Gastroesophageal sphincter (tissue), 4 donors: ENCODE data around the gene ITGB5. TPM values are rescaled to one million over a fixed set of nuclear protein-coding genes. Genes with fewer than 3 reads are reported as not detected.

Experiments used
- ATAC-seq: fragments of 150-250 bp; one replicate; pipeline ENCODE4 v1.9.1; 2016; ENCODE audit warnings: mild to moderate bottlenecking, moderate library complexity
- H3K27ac ChIP-seq, 4 donors: fragments of 200-600 bp; sonication (generic) in 3 of 4; 1 replicate in 3 of 4; 2 replicates in 1 of 4; pipeline ENCODE4 v1.5.1; 2016 to 2019
- H3K27me3 ChIP-seq: fragments of 200-600 bp; sonication (generic); one replicate; pipeline ENCODE4 v1.5.1; 2019
- H3K36me3 ChIP-seq, 2 donors: fragments of 200-600 bp; sonication (generic); one replicate each; pipeline ENCODE4 v1.5.1; 2019; ENCODE audit warnings: control low read depth in 1 of 2
- H3K4me1 ChIP-seq, 3 donors: fragments of 200-600 bp; sonication (generic); 1 replicate in 2 of 3; 2 replicates in 1 of 3; pipeline ENCODE4 v1.5.1; 2016 to 2019; ENCODE audit warnings: control low read depth in 2 of 3
- H3K4me3 ChIP-seq, 2 donors: fragments of 200-600 bp; sonication (generic); one replicate each; pipeline ENCODE4 v1.5.1; 2019; ENCODE audit warnings: mild to moderate bottlenecking in 1 of 2, moderate library complexity in 1 of 2
- H3K9me3 ChIP-seq, 3 donors: fragments of 200-600 bp; sonication (generic); one replicate each; pipeline ENCODE4 v1.5.1; 2017 to 2019; ENCODE audit warnings: control low read depth in 2 of 3
- CTCF ChIP-seq, 4 experiments: fragments of 200-600 bp in 2 of 4; fragments of 450-650 bp in 2 of 4; sonication (generic) in 1 of 4; IDR thresholded peaks; one replicate each; pipeline ENCODE4 v1.5.1; 2017 to 2019; ENCODE audit warnings: antibody characterized with exemption in 4 of 4, mild to moderate bottlenecking in 2 of 4, moderate library complexity in 2 of 4
- EP300 ChIP-seq: sonication (generic); formaldehyde crosslinking; IDR thresholded peaks from one replicate; pipeline ENCODE4 v1.6.1; 2017; ENCODE audit warnings: antibody characterized with exemption, mild to moderate bottlenecking
- POLR2A ChIP-seq, 2 donors: fragments of 450-650 bp; IDR thresholded peaks; one replicate each; pipeline ENCODE4 v1.6.1; 2017; ENCODE audit warnings: antibody characterized with exemption in 2 of 2, mild to moderate bottlenecking in 2 of 2, moderate library complexity in 1 of 2
- POLR2AphosphoS5 ChIP-seq: sonication (generic); formaldehyde crosslinking; IDR thresholded peaks from one replicate; pipeline ENCODE4 v1.6.1; 2017; ENCODE audit warnings: antibody characterized with exemption
- WGBS, 2 donors: methylation state at CpG; one replicate each; pipeline ENCODE4 v1.1.5; 2018; ENCODE audit warnings: low coverage in 1 of 2; 5-methylcytosine and 5-hydroxymethylcytosine counted together
- total RNA-seq, 4 donors: library from RNA; depleted of rRNA; stranded (reverse); fragments of >200 nt; gene quantifications; one replicate each; pipeline ENCODE4 v1.1.0, GENCODE V29; 2016

Gene ITGB5
- total RNA-seq, 4 donors from 2014 or later: 125 to 312 (median 151) TPM

DNA sequence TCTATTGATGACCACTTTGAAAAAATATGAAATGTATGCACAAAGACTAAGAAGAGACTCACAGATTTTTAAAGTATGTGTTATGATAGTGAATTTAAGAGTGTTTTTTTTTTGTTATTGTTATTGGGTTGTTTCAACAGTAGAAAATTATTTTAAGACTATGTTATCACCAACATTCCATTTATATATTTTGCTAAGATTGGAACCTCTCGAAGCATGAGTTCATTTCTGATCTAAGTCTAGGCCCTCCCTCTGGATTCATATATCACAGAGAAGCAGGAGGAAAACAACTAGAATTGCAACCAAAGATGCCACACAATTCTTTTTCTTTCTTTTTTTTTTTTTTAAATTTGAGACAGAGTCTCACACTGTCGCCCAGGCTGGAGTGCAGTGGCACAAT is 46.8 kb downstream of the ITGB5 start:
- H3K9me3 ChIP-seq: no peaks in the 10 kb centered on the region
- H3K27ac ChIP-seq: no peak overlapping the region
- ATAC-seq: no peak
- WGBS, 2 donors: 78 to 82% methylated on average over 1 to 2 of the region's 2 CpGs
- H3K4me3 ChIP-seq: no peak overlapping the region
- TF ChIP-seq CTCF (IDR thresholded peaks at IDR 0.05): no peak
- no peak for TF ChIP-seq POLR2A (IDR thresholded peaks at IDR 0.05)
- no peak for TF ChIP-seq EP300
- TF ChIP-seq POLR2AphosphoS5: no peak
- no peaks in the 10 kb centered on the region for H3K27me3 ChIP-seq
- peaks cover 9 to 60% (median 27%) of the 10 kb centered on the region in 3 donors for H3K4me1 ChIP-seq
- H3K36me3 ChIP-seq: peaks cover 2 to 34% of the 10 kb centered on the region in 2 donors

DNA sequence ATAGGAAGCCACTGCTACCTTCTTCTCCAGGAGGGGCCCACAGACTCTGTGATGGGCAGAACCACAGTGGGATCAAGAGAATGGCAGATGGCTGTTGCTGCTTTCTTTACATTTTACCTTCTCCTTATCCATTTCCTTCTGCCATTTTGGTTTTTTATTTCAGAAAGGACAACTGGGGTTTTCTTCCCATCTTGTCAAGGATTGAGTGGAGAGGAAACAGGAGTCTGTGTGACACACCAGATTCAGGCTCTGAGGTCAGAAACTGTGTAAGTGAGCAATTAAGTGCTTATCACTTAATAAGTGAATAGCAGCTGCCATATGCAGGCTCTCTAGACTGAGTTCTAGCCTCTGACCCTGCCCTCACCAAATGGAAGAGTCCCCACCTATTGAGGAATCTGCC is 47.3 kb downstream of the ITGB5 start:
- peak overlapping the region in 1 of 4 donors; percentile 70 for H3K27ac ChIP-seq
- peaks cover 2 to 34% of the 10 kb centered on the region in 2 donors for H3K36me3 ChIP-seq
- no peaks in the 10 kb centered on the region for H3K27me3 ChIP-seq
- H3K4me3 ChIP-seq: no peak overlapping the region
- peaks cover 6 to 60% (median 27%) of the 10 kb centered on the region in 3 donors for H3K4me1 ChIP-seq
- H3K9me3 ChIP-seq: no peaks in the 10 kb centered on the region
- no peak for ATAC-seq
- TF ChIP-seq CTCF (IDR thresholded peaks at IDR 0.05) (no peak), POLR2A (IDR thresholded peaks at IDR 0.05) (no peak), POLR2AphosphoS5 (no peak), EP300 (no peak)

GRCh38 chr3:124838963-124839362 is 48.2 kb downstream of the ITGB5 start:
- Histone ChIP-seq H3K4me1 (peaks cover 3 to 59% (median 23%) of the 10 kb centered on the region in 3 donors), H3K27me3 (no peaks in the 10 kb centered on the region), H3K4me3 (no peak overlapping the region), H3K36me3 (peaks cover 2 to 34% of the 10 kb centered on the region in 2 donors), H3K9me3 (no peaks in the 10 kb centered on the region), H3K27ac (peak overlapping the region in 3 of 4 donors; percentile 7 to 70 (median 65))
- WGBS, 2 donors: 95% methylated on average over 3 of the region's 3 CpGs
- no peak for ATAC-seq
- TF ChIP-seq EP300: no peak
- TF ChIP-seq CTCF (IDR thresholded peaks at IDR 0.05): no peak
- TF ChIP-seq POLR2AphosphoS5: no peak
- no peak for TF ChIP-seq POLR2A (IDR thresholded peaks at IDR 0.05)

DNA sequence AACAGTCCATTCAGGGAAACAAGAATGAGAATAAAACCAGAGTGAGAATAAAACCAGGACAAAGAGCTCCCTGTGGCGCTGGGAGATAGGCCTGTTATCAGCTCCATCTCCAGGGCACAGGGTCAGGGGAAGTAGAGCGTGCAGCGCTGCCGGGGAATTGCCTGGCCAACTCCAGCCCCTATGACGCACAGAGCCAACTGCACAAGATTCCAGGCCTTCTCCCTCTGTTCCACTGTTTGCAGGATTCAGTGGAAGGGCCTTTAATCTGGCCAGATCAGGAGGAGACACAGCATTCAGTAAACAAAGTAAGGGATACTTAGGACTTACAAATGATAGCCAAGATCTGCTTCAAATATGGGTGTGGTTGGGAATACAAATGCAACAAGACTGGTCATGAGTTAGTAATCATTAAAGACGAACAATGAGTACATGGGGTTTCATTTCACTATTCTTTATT is 49.4 kb downstream of the ITGB5 start:
- ATAC-seq: peak; percentile 85
- H3K4me1 ChIP-seq: peaks cover 3 to 59% (median 31%) of the 10 kb centered on the region in 3 donors
- WGBS, 2 donors: 17 to 37% methylated on average over 5 to 6 of the region's 6 CpGs
- H3K27me3 ChIP-seq: no peaks in the 10 kb centered on the region
- TF ChIP-seq EP300: no peak
- TF ChIP-seq POLR2AphosphoS5: peak; percentile 21
- TF ChIP-seq CTCF (IDR thresholded peaks at IDR 0.05): no peak
- peak overlapping the region; percentile 40 to 70 (median 60) for H3K27ac ChIP-seq
- no peak overlapping the region for H3K4me3 ChIP-seq
- H3K36me3 ChIP-seq: peaks cover 2 to 34% of the 10 kb centered on the region in 2 donors
- H3K9me3 ChIP-seq: no peaks in the 10 kb centered on the region

GRCh38 chr3:124837065-124837464 is 50.1 kb downstream of the ITGB5 start:
- no peaks in the 10 kb centered on the region for H3K27me3 ChIP-seq
- no peak for TF ChIP-seq POLR2AphosphoS5
- no peak for TF ChIP-seq EP300
- TF ChIP-seq POLR2A (IDR thresholded peaks at IDR 0.05): no peak
- no peak for TF ChIP-seq CTCF (IDR thresholded peaks at IDR 0.05)
- 40 to 84% methylated on average over 1 to 2 of the region's 2 CpGs for WGBS, 2 donors
- H3K36me3 ChIP-seq: peaks cover 0 to 28% of the 10 kb centered on the region in 2 donors
- H3K9me3 ChIP-seq: no peaks in the 10 kb centered on the region
- peak; percentile 26 for ATAC-seq
- H3K27ac ChIP-seq: peak overlapping the region; percentile 40 to 70 (median 60)
- H3K4me3 ChIP-seq: no peak overlapping the region
- H3K4me1 ChIP-seq: peaks cover 3 to 62% (median 36%) of the 10 kb centered on the region in 3 donors
